Immature natural killer cell (primary cell): ENCODE data around the gene TMEM106A. TPM values are rescaled to one million over a fixed set of nuclear protein-coding genes. Genes with fewer than 3 reads are reported as not detected.
"Not testable (repeated sequence)": the region's sequence is repeated elsewhere in the genome, so short reads cannot be mapped to it uniquely, and the experiment has no call there.

ENCODE experiments used
- DNase-seq, 3 donors: peaks; one replicate each; pipeline ENCODE4 v3.0.0; 2022; ENCODE audit warnings: mixed read lengths in 1 of 3
- H3K27ac Mint-ChIP-seq, 6 donors: one replicate each; pipeline ENCODE4 v1.8.0; 2020; ENCODE audit warnings: mixed read lengths in 6 of 6, mild to moderate bottlenecking in 5 of 6, inconsistent platforms in 4 of 6, moderate library complexity in 3 of 6
- H3K27me3 Mint-ChIP-seq, 3 donors: one replicate each; pipeline ENCODE4 v1.8.0; 2020 to 2021; ENCODE audit warnings: low read depth in 3 of 3, mild to moderate bottlenecking in 3 of 3, mixed read lengths in 3 of 3, moderate library complexity in 3 of 3, inconsistent platforms in 1 of 3
- H3K36me3 Mint-ChIP-seq, 3 donors: one replicate each; pipeline ENCODE4 v1.8.0; 2020; ENCODE audit warnings: mixed read lengths in 3 of 3, inconsistent platforms in 2 of 3, mild to moderate bottlenecking in 2 of 3
- H3K4me1 Mint-ChIP-seq, 2 donors: one replicate each; pipeline ENCODE4 v1.8.0; 2020; ENCODE audit warnings: inconsistent platforms in 2 of 2, mild to moderate bottlenecking in 2 of 2, mixed read lengths in 2 of 2, moderate library complexity in 1 of 2
- H3K4me3 Mint-ChIP-seq, 5 donors: one replicate each; pipeline ENCODE4 v1.8.0; 2020; ENCODE audit warnings: mild to moderate bottlenecking in 5 of 5, mixed read lengths in 5 of 5, inconsistent platforms in 3 of 5, moderate library complexity in 3 of 5
- H3K9me3 Mint-ChIP-seq, 6 donors: one replicate each; pipeline ENCODE4 v1.8.0; 2020; ENCODE audit warnings: mild to moderate bottlenecking in 6 of 6, mixed read lengths in 6 of 6, inconsistent platforms in 4 of 6, moderate library complexity in 3 of 6
- polyA plus RNA-seq, 3 donors: library from polyadenylated mRNA; unstranded; fragments of 300-500 nt; fragmentation: Illumina TruSeq; gene quantifications; one replicate each; pipeline ENCODE4 v1.2.3, GENCODE V29; 2021

TMEM106A gene
- polyA plus RNA-seq, 3 donors from 2014 or later: 2.5 to 7.9 (median 3.5) TPM

- Mint-ChIP-seq H3K4me1 (no peaks in the 10 kb centered on the region), H3K27ac (no peak overlapping the region), H3K4me3 (no peak overlapping the region), H3K27me3 (no peaks in the 10 kb centered on the region), H3K36me3 (peaks cover 31 to 52% (median 33%) of the 10 kb centered on the region in 3 donors), H3K9me3 (no peaks in the 10 kb centered on the region)
- DNase-seq: no peak
These were observed 12.0 kb upstream of the TMEM106A start for GRCh38 chr17:43199633-43200032.

- Mint-ChIP-seq H3K27ac (no peak overlapping the region), H3K36me3 (peaks cover 30 to 51% (median 33%) of the 10 kb centered on the region in 3 donors), H3K9me3 (no peaks in the 10 kb centered on the region), H3K4me3 (no peak overlapping the region), H3K27me3 (no peaks in the 10 kb centered on the region), H3K4me1 (peaks cover 0 to 1% of the 10 kb centered on the region in 2 donors)
- no peak for DNase-seq
These were observed 11.5 kb upstream of the TMEM106A start for GRCh38 chr17:43200127-43200526.

- not testable (repeated sequence) for H3K27ac Mint-ChIP-seq
These were observed 8.7 kb upstream of the TMEM106A start for GRCh38 chr17:43203013-43203412.

GRCh38 chr17:43210576-43210975 lies 1.1 kb upstream of the TMEM106A start:
- Mint-ChIP-seq H3K9me3 (no peaks in the 10 kb centered on the region), H3K36me3 (peaks cover 8 to 19% (median 9%) of the 10 kb centered on the region in 3 donors), H3K4me3 (peak overlapping the region; percentile 95 to 100 (median 100)), H3K27ac (peak overlapping the region; percentile 96 to 99 (median 98)), H3K27me3 (peaks cover 0 to 2% (median 0%) of the 10 kb centered on the region in 3 donors), H3K4me1 (peaks cover 34 to 43% of the 10 kb centered on the region in 2 donors)
- DNase-seq: no peak

More at GRCh38 chr17:43203013-43203412, 8.7 kb upstream of the TMEM106A start:
- not testable (repeated sequence) for H3K4me1 Mint-ChIP-seq, DNase-seq, H3K9me3 Mint-ChIP-seq, H3K4me3 Mint-ChIP-seq, H3K27me3 Mint-ChIP-seq
- peaks cover 25 to 46% (median 32%) of the 10 kb centered on the region in 3 donors for H3K36me3 Mint-ChIP-seq

- no peak for DNase-seq
- Mint-ChIP-seq H3K27ac (peak overlapping the region; percentile 96 to 99 (median 98)), H3K27me3 (peaks cover 0 to 2% (median 0%) of the 10 kb centered on the region in 3 donors), H3K36me3 (peaks cover 8 to 23% (median 9%) of the 10 kb centered on the region in 3 donors), H3K9me3 (no peaks in the 10 kb centered on the region), H3K4me1 (peaks cover 34 to 47% of the 10 kb centered on the region in 2 donors), H3K4me3 (peak overlapping the region; percentile 95 to 100 (median 100))
These were observed 574 bp upstream of the TMEM106A start for GRCh38 chr17:43211123-43211479.

GRCh38 chr17:43212641-43213490 lies 1.2 kb downstream of the TMEM106A start:
- no peak for DNase-seq
- peak overlapping the region; percentile 95 to 100 (median 100) for H3K4me3 Mint-ChIP-seq
- H3K9me3 Mint-ChIP-seq: no peaks in the 10 kb centered on the region
- peak overlapping the region; percentile 96 to 99 (median 98) for H3K27ac Mint-ChIP-seq
- H3K4me1 Mint-ChIP-seq: peaks cover 34 to 47% of the 10 kb centered on the region in 2 donors
- H3K36me3 Mint-ChIP-seq: peaks cover 4 to 25% (median 11%) of the 10 kb centered on the region in 3 donors
- no peaks in the 10 kb centered on the region for H3K27me3 Mint-ChIP-seq

GRCh38 chr17:43213545-43213944 lies 1.9 kb downstream of the TMEM106A start:
- peak overlapping the region in 5 of 6 donors; percentile 21 to 96 (median 34) for H3K27ac Mint-ChIP-seq
- no peaks in the 10 kb centered on the region for H3K27me3 Mint-ChIP-seq
- peaks cover under 1 to 24% (median 6%) of the 10 kb centered on the region in 3 donors for H3K36me3 Mint-ChIP-seq
- DNase-seq: no peak
- peak overlapping the region; percentile 18 to 100 (median 98) for H3K4me3 Mint-ChIP-seq
- peaks cover 34 to 47% of the 10 kb centered on the region in 2 donors for H3K4me1 Mint-ChIP-seq
- no peaks in the 10 kb centered on the region for H3K9me3 Mint-ChIP-seq

- DNase-seq: no peak
- Mint-ChIP-seq H3K4me1 (peaks cover 32 to 44% of the 10 kb centered on the region in 2 donors), H3K4me3 (no peak overlapping the region), H3K27ac (no peak overlapping the region), H3K9me3 (no peaks in the 10 kb centered on the region), H3K36me3 (peaks cover 3 to 20% (median 5%) of the 10 kb centered on the region in 3 donors), H3K27me3 (no peaks in the 10 kb centered on the region)
These were observed 3.7 kb downstream of the TMEM106A start for GRCh38 chr17:43215341-43215740.

- H3K27ac Mint-ChIP-seq: no peak overlapping the region
- no peak for DNase-seq
These were observed 4.7 kb downstream of the TMEM106A start for GRCh38 chr17:43216369-43216761.

GRCh38 chr17:43216762-43217613 lies 5.3 kb downstream of the TMEM106A start:
- H3K27me3 Mint-ChIP-seq: peaks cover 0 to 1% (median 0%) of the 10 kb centered on the region in 3 donors
- H3K9me3 Mint-ChIP-seq: no peaks in the 10 kb centered on the region
- no peak overlapping the region for H3K27ac Mint-ChIP-seq
- H3K4me1 Mint-ChIP-seq: peaks cover 20 to 28% of the 10 kb centered on the region in 2 donors
- H3K4me3 Mint-ChIP-seq: no peak overlapping the region
- peaks cover 3 to 22% (median 5%) of the 10 kb centered on the region in 3 donors for H3K36me3 Mint-ChIP-seq
- no peak for DNase-seq

More at GRCh38 chr17:43216369-43216761, 4.7 kb downstream of the TMEM106A start:
- Mint-ChIP-seq H3K27me3 (peaks cover 0 to under 1% (median 0%) of the 10 kb centered on the region in 3 donors), H3K9me3 (no peaks in the 10 kb centered on the region), H3K36me3 (peaks cover 3 to 22% (median 5%) of the 10 kb centered on the region in 3 donors), H3K4me3 (no peak overlapping the region), H3K4me1 (peaks cover 25 to 34% of the 10 kb centered on the region in 2 donors)

GRCh38 chr17:43217614-43218087 lies 6.0 kb downstream of the TMEM106A start:
- no peak for DNase-seq
- no peak overlapping the region for H3K4me3 Mint-ChIP-seq

GRCh38 chr17:43219001-43219400 lies 7.3 kb downstream of the TMEM106A start:
- Mint-ChIP-seq H3K27ac (peak overlapping the region in 1 of 6 donors; percentile 40), H3K4me3 (no peak overlapping the region), H3K36me3 (peaks cover 3 to 25% (median 5%) of the 10 kb centered on the region in 3 donors), H3K27me3 (peaks cover 0 to 1% (median 0%) of the 10 kb centered on the region in 3 donors), H3K4me1 (peaks cover 2 to 15% of the 10 kb centered on the region in 2 donors), H3K9me3 (no peaks in the 10 kb centered on the region)
- no peak for DNase-seq

More at GRCh38 chr17:43217614-43218087, 6.0 kb downstream of the TMEM106A start:
- Mint-ChIP-seq H3K9me3 (no peaks in the 10 kb centered on the region), H3K27ac (peak overlapping the region in 1 of 6 donors; percentile 55), H3K36me3 (peaks cover 3 to 22% (median 5%) of the 10 kb centered on the region in 3 donors), H3K4me1 (peaks cover 13 to 21% of the 10 kb centered on the region in 2 donors), H3K27me3 (peaks cover 0 to 1% (median 0%) of the 10 kb centered on the region in 3 donors)

GRCh38 chr17:43219746-43220380 lies 8.2 kb downstream of the TMEM106A start:
- no peak for DNase-seq
- Mint-ChIP-seq H3K27me3 (peaks cover 0 to 1% (median 0%) of the 10 kb centered on the region in 3 donors), H3K9me3 (no peaks in the 10 kb centered on the region), H3K27ac (peak overlapping the region in 1 of 6 donors; percentile 29), H3K36me3 (peaks cover 3 to 30% (median 5%) of the 10 kb centered on the region in 3 donors), H3K4me1 (peaks cover 9 to 24% of the 10 kb centered on the region in 2 donors), H3K4me3 (no peak overlapping the region)
